H9 (cell line): ENCODE results near the gene SH3TC2. TPM values are rescaled to one million over a fixed set of nuclear protein-coding genes. Genes with fewer than 3 reads are reported as not detected.
A peak's percentile ranks its signal among the peaks of the same experiment; 100 is the strongest.

Experiments
- DNase-seq: peaks from one replicate; pipeline ENCODE4 v3.0.0-alpha.2; 2017
- H2AFZ ChIP-seq: one replicate; pipeline ENCODE4 v1.6.1; 2013; ENCODE audit warnings: mild to moderate bottlenecking, low read length, control low read depth, moderate library complexity
- H2AK5ac ChIP-seq: 2 replicates; pipeline ENCODE4 v1.6.1; 2013; ENCODE audit warnings: low read length, control low read depth, mixed read lengths; ENCODE audit not compliant: insufficient read length
- H2BK120ac ChIP-seq: one replicate; pipeline ENCODE4 v1.6.1; 2013; ENCODE audit warnings: low read depth, mild to moderate bottlenecking, low read length, control low read depth, inconsistent platforms; ENCODE audit not compliant: poor library complexity, severe bottlenecking
- H2BK12ac ChIP-seq: 2 replicates; pipeline ENCODE4 v1.6.1; 2013; ENCODE audit warnings: low read length, control low read depth, mixed read lengths, low read depth; ENCODE audit not compliant: insufficient read length
- H2BK15ac ChIP-seq: 2 replicates; pipeline ENCODE4 v1.6.1; 2013; ENCODE audit warnings: low read depth, low read length, control low read depth
- H2BK20ac ChIP-seq: one replicate; pipeline ENCODE4 v1.6.1; 2013; ENCODE audit warnings: low read depth, mild to moderate bottlenecking, low read length, control low read depth, inconsistent platforms; ENCODE audit not compliant: poor library complexity, severe bottlenecking
- H2BK5ac ChIP-seq: 2 replicates; pipeline ENCODE4 v1.6.1; 2013; ENCODE audit warnings: low read length, control low read depth, mixed read lengths; ENCODE audit not compliant: insufficient read length
- H3K14ac ChIP-seq: 2 replicates; pipeline ENCODE4 v1.6.1; 2013; ENCODE audit warnings: low read length, control low read depth; ENCODE audit not compliant: insufficient read depth
- H3K18ac ChIP-seq: 2 replicates; pipeline ENCODE4 v1.6.1; 2013; ENCODE audit warnings: low read depth, mild to moderate bottlenecking, mixed read lengths, low read length, control low read depth; ENCODE audit not compliant: insufficient read length
- H3K23ac ChIP-seq: 2 replicates; pipeline ENCODE4 v1.6.1; 2013; ENCODE audit warnings: low read length, control low read depth, mixed read lengths, low read depth; ENCODE audit not compliant: insufficient read length
- H3K23me2 ChIP-seq: 2 replicates; pipeline ENCODE4 v1.6.1; 2013; ENCODE audit warnings: low read depth, mild to moderate bottlenecking, mixed read lengths, low read length, control low read depth; ENCODE audit not compliant: insufficient read length, poor library complexity, severe bottlenecking
- H3K27ac ChIP-seq: 2 replicates; pipeline ENCODE4 v1.5.1; 2013; ENCODE audit warnings: low read length, control low read depth, mixed read lengths, low read depth; ENCODE audit not compliant: insufficient read length
- H3K27me3 ChIP-seq: 2 replicates; pipeline ENCODE4 v1.6.1; 2013; ENCODE audit warnings: low read length, control low read depth, inconsistent platforms; ENCODE audit not compliant: insufficient read depth
- H3K4ac ChIP-seq: 2 replicates; pipeline ENCODE4 v1.6.1; 2013; ENCODE audit warnings: low read depth, mild to moderate bottlenecking, control low read depth, inconsistent platforms, low read length, moderate library complexity
- H3K4me1 ChIP-seq: 2 replicates; pipeline ENCODE4 v1.6.1; 2013; ENCODE audit warnings: low read length, control low read depth, inconsistent platforms; ENCODE audit not compliant: insufficient read depth
- H3K4me2 ChIP-seq: 2 replicates; pipeline ENCODE4 v1.6.1; 2013; ENCODE audit warnings: low read length, control low read depth, mixed read lengths; ENCODE audit not compliant: insufficient read length, insufficient read depth
- H3K56ac ChIP-seq: 2 replicates; pipeline ENCODE4 v1.6.1; 2013; ENCODE audit warnings: low read depth, mild to moderate bottlenecking, mixed read lengths, low read length, control low read depth; ENCODE audit not compliant: insufficient read length
- H3K79me1 ChIP-seq: 2 replicates; pipeline ENCODE4 v1.6.1; 2013; ENCODE audit warnings: low read depth, mild to moderate bottlenecking, moderate library complexity, low read length, control low read depth, inconsistent platforms; ENCODE audit not compliant: insufficient read depth, poor library complexity, severe bottlenecking
- H3K79me2 ChIP-seq: 2 replicates; pipeline ENCODE4 v1.6.1; 2013; ENCODE audit warnings: low read length, control low read depth, inconsistent platforms; ENCODE audit not compliant: insufficient read depth
- H3K9ac ChIP-seq: 2 replicates; pipeline ENCODE4 v1.6.1; 2013; ENCODE audit warnings: low read length, control low read depth, mixed read lengths; ENCODE audit not compliant: insufficient read length; ENCODE audit errors: extremely low read depth
- H3K9me3 ChIP-seq: one replicate; pipeline ENCODE4 v1.6.1; 2013; ENCODE audit warnings: low read depth, low read length, inconsistent platforms; ENCODE audit not compliant: control insufficient read depth
- H3T11ph ChIP-seq: one replicate; pipeline ENCODE4 v1.6.1; 2013; ENCODE audit warnings: mild to moderate bottlenecking, low read length, control low read depth, inconsistent platforms
- H4K20me1 ChIP-seq: one replicate; pipeline ENCODE4 v1.6.1; 2013; ENCODE audit not compliant: control insufficient read depth, insufficient read length, insufficient read depth
- H4K5ac ChIP-seq: 2 replicates; pipeline ENCODE4 v1.6.1; 2013; ENCODE audit warnings: low read depth, mild to moderate bottlenecking, mixed read lengths, low read length, control low read depth; ENCODE audit not compliant: insufficient read length
- H4K8ac ChIP-seq: replicated peaks from 2 replicates; pipeline ENCODE4 v1.6.1; 2013; ENCODE audit warnings: low read length, control low read depth, mixed read lengths, low read depth; ENCODE audit not compliant: insufficient read length
- H4K91ac ChIP-seq: 2 replicates; pipeline ENCODE4 v1.6.1; 2013; ENCODE audit warnings: low read depth, mild to moderate bottlenecking, moderate library complexity, mixed read lengths, low read length, control low read depth; ENCODE audit not compliant: insufficient read length
- H3K27ac Mint-ChIP-seq, 3 experiments: 2 replicates in 2 of 3; 3 replicates in 1 of 3; pipeline ENCODE4 v1.8.0; 2020 to 2021; ENCODE audit warnings: mixed read lengths in 3 of 3, mild to moderate bottlenecking in 1 of 3, moderate library complexity in 1 of 3
- H3K27me3 Mint-ChIP-seq: 2 replicates; pipeline ENCODE4 v1.8.0; 2021; ENCODE audit warnings: low read depth, mild to moderate bottlenecking, moderate library complexity, mixed read lengths
- H3K36me3 Mint-ChIP-seq, 3 experiments: 2 replicates in 2 of 3; 3 replicates in 1 of 3; pipeline ENCODE4 v1.8.0; 2020 to 2021; ENCODE audit warnings: low read depth in 3 of 3, mixed read lengths in 3 of 3; ENCODE audit not compliant: insufficient read depth in 1 of 3
- H3K4me1 Mint-ChIP-seq, 2 experiments: 2 replicates each; pipeline ENCODE4 v1.8.0; 2020; ENCODE audit warnings: mixed read lengths in 2 of 2
- H3K4me3 Mint-ChIP-seq, 2 experiments: 2 replicates in 1 of 2; 3 replicates in 1 of 2; pipeline ENCODE4 v1.8.0; 2020 to 2021; ENCODE audit warnings: mild to moderate bottlenecking in 2 of 2, mixed read lengths in 2 of 2, moderate library complexity in 1 of 2
- H3K9me3 Mint-ChIP-seq, 2 experiments: 2 replicates in 1 of 2; 3 replicates in 1 of 2; pipeline ENCODE4 v1.8.0; 2020; ENCODE audit warnings: mild to moderate bottlenecking in 2 of 2, mixed read lengths in 2 of 2, moderate library complexity in 1 of 2
- CTCF ChIP-seq: fragments of 200-600 bp; sonication (generic); conservative IDR thresholded peaks from 3 replicates; pipeline ENCODE4 v1.8.0; 2021; ENCODE audit warnings: antibody characterized with exemption, mild to moderate bottlenecking
- WGBS: extraction: QIAGEN DNeasy Blood & Tissue Kit; methylation state at CpG from one replicate; pipeline ENCODE4 v1.1.7; 2013; ENCODE audit warnings: missing lambda C conversion rate, low lambda C conversion rate, mixed read lengths; ENCODE audit not compliant: insufficient read length; ENCODE audit errors: extremely low coverage; 5-methylcytosine and 5-hydroxymethylcytosine counted together
- total RNA-seq: library from RNA; stranded (reverse); gene quantifications from 2 replicates; pipeline ENCODE4 v1.2.1, GENCODE V29; 2021

The SH3TC2 gene
- total RNA-seq, 1 experiment from 2014 or later, result not detected

GRCh38 chr5:148998174-148998797 lies 64.6 kb downstream of the SH3TC2 start:
- no CpG with 5 or more reads among the region's 6 CpGs for WGBS
- no peak overlapping the region for H2AFZ ChIP-seq

More at GRCh38 chr5:148998174-148998797, 64.6 kb downstream of the SH3TC2 start:
- Histone ChIP-seq H3K56ac (no peak overlapping the region), H3K18ac (no peak overlapping the region), H2AK5ac (no peak overlapping the region), H3K4me2 (no peak overlapping the region), H3K79me1 (no peaks in the 10 kb centered on the region), H2BK12ac (no peak overlapping the region), H4K91ac (no peak overlapping the region), H3K4ac (no peak overlapping the region), H3K23ac (no peak overlapping the region), H3K9ac (no peak overlapping the region), H4K8ac (no peak overlapping the region), H4K20me1 (no peaks in the 10 kb centered on the region), H3K9me3 (no peaks in the 10 kb centered on the region), H3K4me1 (0 out of 2 replicates have a peak, but pooled peaks cover 2% of the 10 kb centered on the region), H2BK5ac (no peak overlapping the region), H3T11ph (no peak overlapping the region), H4K5ac (no peak overlapping the region), H2BK15ac (no peak overlapping the region), H3K23me2 (no peaks in the 10 kb centered on the region), H3K79me2 (no peaks in the 10 kb centered on the region), H2BK120ac (no peak overlapping the region), H3K14ac (no peak overlapping the region), H3K27me3 (no peaks in the 10 kb centered on the region), H3K27ac (no peak overlapping the region), H2BK20ac (no peak overlapping the region)
- no peaks in the 10 kb centered on the region for H3K9me3 Mint-ChIP-seq
- H3K27me3 Mint-ChIP-seq, result no peaks in the 10 kb centered on the region
- peaks cover 8% of the 10 kb centered on the region in 2 experiments; a peak in 3 of 4 replicates for H3K4me1 Mint-ChIP-seq
- H3K36me3 Mint-ChIP-seq, result no peaks in the 10 kb centered on the region
- DNase-seq, result no peak
- TF ChIP-seq CTCF, result peak; percentile 82
- peak overlapping the region in 1 of 3 experiments; percentile 14; a peak in 1 of 7 replicates for H3K27ac Mint-ChIP-seq
- no peak overlapping the region for H3K4me3 Mint-ChIP-seq
